Calu3 (cell line): ENCODE data around the gene KCNIP4. TPM values are rescaled to one million over a fixed set of nuclear protein-coding genes. Genes with fewer than 3 reads are reported as not detected.

Source experiments
- BruUV-seq: library from RNA; stranded (reverse); fragments of 400-500 nt; replicated peaks from 2 replicates; lab custom pipeline; 2021; lab: Mats Ljungman, UMichigan
- CTCF ChIA-PET: fragments of 300-600 bp; sonication (Branson Sonifier 250); formaldehyde crosslinking; loops from one replicate; lab custom pipeline; 2022; ENCODE audit warnings: antibody characterized with exemption; lab: Charles Lee
- DNase-seq: peaks from one replicate; pipeline ENCODE4 v3.0.0; 2022
- H3K27ac Mint-ChIP-seq: one replicate; pipeline ENCODE4 v1.8.0; 2022; ENCODE audit warnings: mixed read lengths; ENCODE audit not compliant: unreplicated experiment
- H3K27me3 Mint-ChIP-seq: one replicate; pipeline ENCODE4 v1.8.0; 2022; ENCODE audit warnings: mixed read lengths; ENCODE audit not compliant: unreplicated experiment
- H3K36me3 Mint-ChIP-seq: one replicate; pipeline ENCODE4 v1.8.0; 2022; ENCODE audit warnings: mild to moderate bottlenecking, moderate library complexity, mixed read lengths; ENCODE audit not compliant: insufficient read depth, unreplicated experiment
- H3K4me1 Mint-ChIP-seq: one replicate; pipeline ENCODE4 v1.8.0; 2022; ENCODE audit warnings: mild to moderate bottlenecking, low read depth, mixed read lengths; ENCODE audit not compliant: unreplicated experiment
- H3K4me3 Mint-ChIP-seq: one replicate; pipeline ENCODE4 v1.8.0; 2022; ENCODE audit warnings: mild to moderate bottlenecking, low read depth, moderate library complexity, mixed read lengths; ENCODE audit not compliant: unreplicated experiment
- H3K9me3 Mint-ChIP-seq: one replicate; pipeline ENCODE4 v1.8.0; 2022; ENCODE audit warnings: low read depth, mixed read lengths; ENCODE audit not compliant: unreplicated experiment
- CTCF ChIP-seq: fragments of 200-600 bp; IDR thresholded peaks from one replicate; pipeline ENCODE4 v1.8.0; 2022; ENCODE audit warnings: antibody characterized with exemption; ENCODE audit not compliant: unreplicated experiment
- intact Hi-C: fragments of 100-400 bp; cut with micrococcal nuclease; formaldehyde crosslinking; loops from one replicate; pipeline ENCODE4 v1.10.0; 2022; ENCODE audit not compliant: unreplicated experiment
- total RNA-seq: library from RNA; stranded (reverse); gene quantifications from 2 replicates; pipeline ENCODE4 v1.2.3, GENCODE V29; 2022

Gene KCNIP4
- total RNA-seq, 1 experiment from 2014 or later: not detected

- H3K27ac Mint-ChIP-seq: no peak overlapping the region
- no peaks in the 10 kb centered on the region for H3K4me1 Mint-ChIP-seq
- no peak for TF ChIP-seq CTCF
- H3K36me3 Mint-ChIP-seq: no peaks in the 10 kb centered on the region
- no peaks in the 10 kb centered on the region for H3K9me3 Mint-ChIP-seq
- no peak for DNase-seq
- no peak overlapping the region for H3K4me3 Mint-ChIP-seq
- peaks cover 38% of the 10 kb centered on the region for H3K27me3 Mint-ChIP-seq
- CTCF ChIA-PET: no interaction called here
- intact Hi-C loops: no loop called here
- no TSS peak for BruUV-seq
Measured at GRCh38 chr4:21387683-21388082, 560.9 kb downstream of the KCNIP4 start.

GRCh38 chr4:21386166-21386780 lies 562.3 kb downstream of the KCNIP4 start:
- H3K9me3 Mint-ChIP-seq: no peaks in the 10 kb centered on the region
- CTCF ChIA-PET: no interaction called here
- no peak for DNase-seq

GRCh38 chr4:21385706-21386105 lies 562.9 kb downstream of the KCNIP4 start:
- CTCF ChIA-PET: no interaction called here
- no peaks in the 10 kb centered on the region for H3K36me3 Mint-ChIP-seq
- no peak for TF ChIP-seq CTCF
- DNase-seq: no peak
- H3K9me3 Mint-ChIP-seq: no peaks in the 10 kb centered on the region
- H3K27me3 Mint-ChIP-seq: peaks cover 26% of the 10 kb centered on the region
- no peak overlapping the region for H3K27ac Mint-ChIP-seq
- BruUV-seq: no TSS peak
- H3K4me1 Mint-ChIP-seq: no peaks in the 10 kb centered on the region
- intact Hi-C loops: no loop called here
- no peak overlapping the region for H3K4me3 Mint-ChIP-seq

More at GRCh38 chr4:21386166-21386780, 562.3 kb downstream of the KCNIP4 start:
- no peak for TF ChIP-seq CTCF
- Mint-ChIP-seq H3K27me3 (peaks cover 30% of the 10 kb centered on the region), H3K27ac (no peak overlapping the region), H3K4me1 (no peaks in the 10 kb centered on the region), H3K36me3 (no peaks in the 10 kb centered on the region), H3K4me3 (no peak overlapping the region)
- BruUV-seq: no TSS peak
- intact Hi-C loops: no loop called here

GRCh38 chr4:21384609-21385008 lies 564.0 kb downstream of the KCNIP4 start:
- no peak for DNase-seq
- Mint-ChIP-seq H3K36me3 (no peaks in the 10 kb centered on the region), H3K9me3 (no peaks in the 10 kb centered on the region), H3K4me3 (no peak overlapping the region), H3K27ac (no peak overlapping the region), H3K27me3 (peaks cover 26% of the 10 kb centered on the region), H3K4me1 (no peaks in the 10 kb centered on the region)
- CTCF ChIA-PET: no interaction called here
- no peak for TF ChIP-seq CTCF
- no TSS peak for BruUV-seq
- intact Hi-C loops: no loop called here
